SU-DHL-6 (cell line): ENCODE measurements around the gene CCDC85A.

Experiments
- CTCF ChIP-seq: fragments of 200-600 bp; sonication (generic); IDR thresholded peaks from one replicate; pipeline ENCODE4 v1.5.1; 2017; ENCODE audit warnings: antibody characterized with exemption, mild to moderate bottlenecking, low read length, moderate library complexity; ENCODE audit not compliant: insufficient read depth, poor library complexity, severe bottlenecking
- EZH2phosphoT487 ChIP-seq: fragments of 200-600 bp; sonication (generic), shearing (Covaris generic); conservative IDR thresholded peaks from 2 replicates; pipeline ENCODE4 v1.6.1; 2018; ENCODE audit warnings: mild to moderate bottlenecking, antibody characterized with exemption, low read length, moderate library complexity, mixed read lengths

- TF ChIP-seq CTCF (no peak), EZH2phosphoT487 (no peak)
Observed at GRCh38 chr2:56195563-56195962, 11.8 kb downstream of the CCDC85A start.
